ENCODE measurements around the gene BZW2.

Gene BZW2

GRCh38 chr7:16726189-16726588 lies 80.2 kb downstream of the BZW2 start:
- no peak for DNase-seq (ENCODE audit: low spot score)
- H3K27ac ChIP-seq = no peak overlapping the region
- CTCF ChIA-PET = no interaction called here
- POLR2A ChIA-PET (ENCODE audit: low non-redundant PET) = no interaction called here
- TF ChIP-seq CTCF (conservative IDR thresholded peaks at IDR 0.05; ENCODE audit: low read depth) = no peak

- DNase-seq (ENCODE audit: low spot score) = no peak
- TF ChIP-seq CTCF (conservative IDR thresholded peaks at IDR 0.05; ENCODE audit: low read depth) = no peak
- CTCF ChIA-PET = no interaction called here
- H3K27ac ChIP-seq = no peak overlapping the region
- POLR2A ChIA-PET (ENCODE audit: low non-redundant PET) = no interaction called here
These were observed 81.8 kb downstream of the BZW2 start for GRCh38 chr7:16727736-16728135.

- CTCF ChIA-PET = interaction anchor here (0.6 kb wide), 1 partner anchor 1143 kb away, joined by 6 read pairs; no protein-coding TSS in a partner anchor
- TF ChIP-seq CTCF (conservative IDR thresholded peaks at IDR 0.05; ENCODE audit: low read depth) = no peak
- POLR2A ChIA-PET (ENCODE audit: low non-redundant PET) = no interaction called here
- H3K27ac ChIP-seq = no peak overlapping the region
- DNase-seq (ENCODE audit: low spot score) = no peak
These were observed 82.8 kb downstream of the BZW2 start for GRCh38 chr7:16728811-16729210.

- H3K27ac ChIP-seq = no peak overlapping the region
- TF ChIP-seq CTCF (conservative IDR thresholded peaks at IDR 0.05; ENCODE audit: low read depth) = no peak
- ChIA-PET CTCF (no interaction called here), POLR2A (ENCODE audit: low non-redundant PET) (no interaction called here)
- DNase-seq (ENCODE audit: low spot score) = no peak
These were observed 83.6 kb downstream of the BZW2 start for GRCh38 chr7:16729541-16729940.

GRCh38 chr7:16730937-16731336 lies 85.0 kb downstream of the BZW2 start:
- no peak for TF ChIP-seq CTCF (conservative IDR thresholded peaks at IDR 0.05; ENCODE audit: low read depth)
- H3K27ac ChIP-seq = no peak overlapping the region
- no peak for DNase-seq (ENCODE audit: low spot score)
- CTCF ChIA-PET = no interaction called here
- POLR2A ChIA-PET (ENCODE audit: low non-redundant PET) = no interaction called here

- DNase-seq (ENCODE audit: low spot score) = no peak
- ChIA-PET POLR2A (ENCODE audit: low non-redundant PET) (no interaction called here), CTCF (interaction anchor here (0.6 kb wide), 1 partner anchor 23 kb away, joined by 3 read pairs; no protein-coding TSS in a partner anchor)
- TF ChIP-seq CTCF (conservative IDR thresholded peaks at IDR 0.05; ENCODE audit: low read depth) = no peak
- no peak overlapping the region for H3K27ac ChIP-seq
These were observed 86.8 kb downstream of the BZW2 start for GRCh38 chr7:16732828-16733227.

All from RWPE1 (cell line).